ENCODE results near the gene RPL28. TPM values are rescaled to one million over a fixed set of nuclear protein-coding genes. Genes with fewer than 3 reads are reported as not detected.
A peak's percentile ranks its signal among the peaks of the same experiment; 100 is the strongest.
"Not testable (repeated sequence)": the region's sequence is repeated elsewhere in the genome, so short reads cannot be mapped to it uniquely, and the experiment has no call there.

The RPL28 gene
- total RNA-seq, 1 donor from 2014 or later: 1,017 TPM

DNA sequence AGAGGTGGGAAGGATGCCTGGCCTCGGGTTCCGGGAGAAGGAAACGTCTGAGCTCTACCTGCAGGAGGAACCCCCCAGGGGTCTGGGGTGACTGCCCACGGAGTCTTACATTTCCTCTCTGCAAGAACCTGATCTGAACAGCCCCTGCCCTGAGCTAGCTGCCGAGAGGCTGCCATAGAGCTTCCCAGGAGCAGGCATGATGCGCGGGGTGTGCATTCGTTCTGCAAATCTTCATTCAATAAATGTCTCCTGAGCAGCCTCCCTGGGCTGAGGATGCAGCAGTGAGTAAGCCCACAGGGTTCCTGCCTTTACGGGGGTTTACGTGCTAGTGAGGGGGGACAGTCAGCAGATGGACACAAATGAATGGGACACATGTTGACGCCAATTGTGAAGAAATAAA is 58.9 kb downstream of the RPL28 start:
- no peak overlapping the region for H3K27ac ChIP-seq
- H3K4me3 Mint-ChIP-seq: no peak overlapping the region

DNA sequence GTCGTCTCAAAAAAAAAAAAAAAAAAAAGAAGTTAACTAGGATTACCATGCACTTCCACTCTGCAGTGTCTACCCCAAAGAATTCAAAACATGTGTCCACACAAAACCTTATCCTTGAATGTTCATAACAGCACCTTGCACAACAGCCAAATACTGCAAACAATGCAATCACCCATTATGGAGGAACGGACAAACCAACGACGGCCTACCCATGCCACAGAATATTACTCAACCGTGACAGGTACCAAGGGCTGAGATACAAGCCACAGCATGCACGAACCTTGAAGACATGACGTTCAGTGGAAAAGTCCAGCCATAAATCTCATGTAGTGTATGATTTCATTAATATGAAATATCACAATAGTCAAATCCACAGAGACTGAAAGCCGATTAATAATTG is 60.3 kb downstream of the RPL28 start:
- Mint-ChIP-seq H3K27ac (no peak overlapping the region), H3K4me3 (peak overlapping the region; percentile 39), H3K36me3 (no peaks in the 10 kb centered on the region), H3K27me3 (ENCODE audit: insufficient read depth, low read depth) (peaks cover 22% of the 10 kb centered on the region), H3K4me1 (peaks cover 22% of the 10 kb centered on the region), H3K9me3 (peaks cover 3% of the 10 kb centered on the region)
- Histone ChIP-seq H3F3A (ENCODE audit: low read depth) (peaks cover 33% of the 10 kb centered on the region), H4K20me1 (ENCODE audit: low read depth) (peaks cover 14% of the 10 kb centered on the region), H3K27ac (no peak overlapping the region), H2AFZ (replicated peaks) (no peak overlapping the region), H3K9ac (no peak overlapping the region), H3K4me3 (no peak overlapping the region), H3K36me3 (no peaks in the 10 kb centered on the region), H3K4me1 (peaks cover 5% of the 10 kb centered on the region), H3K4me2 (no peak overlapping the region), H3K79me2 (ENCODE audit: low read depth) (no peaks in the 10 kb centered on the region), H3K9me3 (ENCODE audit: low read depth) (no peaks in the 10 kb centered on the region), H3K27me3 (peaks cover 98% of the 10 kb centered on the region)
- DNase-seq (ENCODE audit: low spot score): no peak
- TF ChIP-seq, protein P1, sequence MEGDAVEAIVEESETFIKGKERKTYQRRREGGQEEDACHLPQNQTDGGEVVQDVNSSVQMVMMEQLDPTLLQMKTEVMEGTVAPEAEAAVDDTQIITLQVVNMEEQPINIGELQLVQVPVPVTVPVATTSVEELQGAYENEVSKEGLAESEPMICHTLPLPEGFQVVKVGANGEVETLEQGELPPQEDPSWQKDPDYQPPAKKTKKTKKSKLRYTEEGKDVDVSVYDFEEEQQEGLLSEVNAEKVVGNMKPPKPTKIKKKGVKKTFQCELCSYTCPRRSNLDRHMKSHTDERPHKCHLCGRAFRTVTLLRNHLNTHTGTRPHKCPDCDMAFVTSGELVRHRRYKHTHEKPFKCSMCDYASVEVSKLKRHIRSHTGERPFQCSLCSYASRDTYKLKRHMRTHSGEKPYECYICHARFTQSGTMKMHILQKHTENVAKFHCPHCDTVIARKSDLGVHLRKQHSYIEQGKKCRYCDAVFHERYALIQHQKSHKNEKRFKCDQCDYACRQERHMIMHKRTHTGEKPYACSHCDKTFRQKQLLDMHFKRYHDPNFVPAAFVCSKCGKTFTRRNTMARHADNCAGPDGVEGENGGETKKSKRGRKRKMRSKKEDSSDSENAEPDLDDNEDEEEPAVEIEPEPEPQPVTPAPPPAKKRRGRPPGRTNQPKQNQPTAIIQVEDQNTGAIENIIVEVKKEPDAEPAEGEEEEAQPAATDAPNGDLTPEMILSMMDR (IDR thresholded peaks at IDR 0.05): no peak
- TF ChIP-seq EZH2phosphoT487 (IDR thresholded peaks at IDR 0.05): no peak
- TF ChIP-seq EZH2 (IDR thresholded peaks at IDR 0.05): no peak

More for the DNA sequence above, 58.9 kb downstream of the RPL28 start:
- peaks cover 26% of the 10 kb centered on the region for H3K4me1 Mint-ChIP-seq
- Histone ChIP-seq H3K4me3 (no peak overlapping the region), H2AFZ (replicated peaks) (no peak overlapping the region), H4K20me1 (ENCODE audit: low read depth) (peaks cover 26% of the 10 kb centered on the region), H3K9ac (no peak overlapping the region), H3K9me3 (ENCODE audit: low read depth) (no peaks in the 10 kb centered on the region), H3K79me2 (ENCODE audit: low read depth) (no peaks in the 10 kb centered on the region), H3K4me2 (no peak overlapping the region), H3K4me1 (peaks cover 5% of the 10 kb centered on the region), H3K27me3 (peaks cover 99% of the 10 kb centered on the region), H3F3A (ENCODE audit: low read depth) (peaks cover 34% of the 10 kb centered on the region), H3K36me3 (no peaks in the 10 kb centered on the region)
- no peak overlapping the region for H3K27ac Mint-ChIP-seq
- no peak for DNase-seq (ENCODE audit: low spot score)
- no peaks in the 10 kb centered on the region for H3K36me3 Mint-ChIP-seq
- peaks cover 4% of the 10 kb centered on the region for H3K9me3 Mint-ChIP-seq
- peaks cover 24% of the 10 kb centered on the region for H3K27me3 Mint-ChIP-seq (ENCODE audit: insufficient read depth, low read depth)
- no peak for TF ChIP-seq EZH2 (IDR thresholded peaks at IDR 0.05)
- no peak for TF ChIP-seq EZH2phosphoT487 (IDR thresholded peaks at IDR 0.05)
- TF ChIP-seq, protein P1 (IDR thresholded peaks at IDR 0.05): no peak

DNA sequence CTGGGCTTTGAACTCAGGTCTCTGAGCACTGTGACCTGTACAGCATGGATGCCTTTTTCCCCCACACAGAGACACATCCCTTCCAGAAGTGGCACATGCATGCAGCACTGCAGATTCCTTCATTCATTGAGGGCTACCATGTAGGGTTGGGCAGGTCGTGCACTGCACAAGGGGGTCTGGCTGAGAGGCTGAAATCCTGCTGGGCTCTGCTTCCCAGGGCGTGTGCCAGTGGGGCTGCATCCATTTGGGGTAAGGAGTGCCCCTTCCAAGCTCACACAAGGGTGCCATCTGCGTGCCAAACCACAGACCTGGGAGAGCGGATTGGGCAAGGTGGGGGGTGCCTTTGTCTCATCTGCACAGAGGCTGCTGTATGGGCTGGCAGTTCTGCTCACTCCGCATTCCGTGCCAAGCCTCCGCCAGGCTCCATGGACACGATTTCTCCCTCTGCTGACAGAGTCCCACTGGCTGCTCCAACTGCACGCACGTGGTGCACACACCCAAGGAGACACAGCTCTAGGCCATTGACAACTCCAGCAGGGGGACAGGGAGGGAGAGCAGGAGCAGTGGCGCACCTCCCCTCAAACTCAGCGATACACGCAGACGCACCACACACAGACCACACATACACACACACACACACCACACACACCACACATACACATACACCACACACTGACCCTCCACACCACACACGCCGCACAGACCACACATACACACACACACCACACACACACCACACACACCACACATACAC is 61.9 kb downstream of the RPL28 start:
- H3K27me3 ChIP-seq: peaks cover 98% of the 10 kb centered on the region
- no peak overlapping the region for H3K4me3 ChIP-seq

DNA sequence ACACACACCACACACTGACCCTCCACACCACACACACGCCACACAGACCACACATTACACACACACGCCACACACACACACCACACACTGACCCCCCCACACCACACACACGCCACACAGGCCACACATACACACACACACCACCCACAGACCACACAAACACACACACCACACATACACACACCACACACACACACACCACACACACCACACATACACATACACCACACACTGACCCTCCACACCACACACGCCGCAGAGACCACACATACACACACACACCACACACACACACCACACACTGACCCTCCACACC is 62.4 kb downstream of the RPL28 start:
- H3K4me2 ChIP-seq; H3K9ac ChIP-seq; H3K9me3 Mint-ChIP-seq; H3K4me3 ChIP-seq; H3K27ac ChIP-seq; H3K79me2 ChIP-seq (ENCODE audit: low read depth); H3K36me3 ChIP-seq; H3K27ac Mint-ChIP-seq; H3K36me3 Mint-ChIP-seq; DNase-seq (ENCODE audit: low spot score); H3K4me3 Mint-ChIP-seq; H3K9me3 ChIP-seq (ENCODE audit: low read depth); H2AFZ ChIP-seq (replicated peaks): not testable (repeated sequence)
- Histone ChIP-seq H4K20me1 (ENCODE audit: low read depth) (peaks cover 13% of the 10 kb centered on the region), H3F3A (ENCODE audit: low read depth) (peaks cover 23% of the 10 kb centered on the region), H3K27me3 (peaks cover 97% of the 10 kb centered on the region), H3K4me1 (peaks cover 11% of the 10 kb centered on the region)
- Mint-ChIP-seq H3K4me1 (peaks cover 16% of the 10 kb centered on the region), H3K27me3 (ENCODE audit: insufficient read depth, low read depth) (peaks cover 19% of the 10 kb centered on the region)

More for the DNA sequence above, 61.9 kb downstream of the RPL28 start:
- H3K27ac ChIP-seq: no peak overlapping the region
- peaks cover 13% of the 10 kb centered on the region for H4K20me1 ChIP-seq (ENCODE audit: low read depth)
- H3K27ac Mint-ChIP-seq: no peak overlapping the region
- TF ChIP-seq EZH2phosphoT487 (IDR thresholded peaks at IDR 0.05): no peak
- DNase-seq (ENCODE audit: low spot score): peak; percentile 68
- H3K9me3 Mint-ChIP-seq: peaks cover 3% of the 10 kb centered on the region
- H3K4me3 Mint-ChIP-seq: no peak overlapping the region
- peaks cover 16% of the 10 kb centered on the region for H3K27me3 Mint-ChIP-seq (ENCODE audit: insufficient read depth, low read depth)
- H3K9ac ChIP-seq: no peak overlapping the region
- H3K4me2 ChIP-seq: no peak overlapping the region
- H3K4me1 ChIP-seq: peaks cover 11% of the 10 kb centered on the region
- peaks cover 24% of the 10 kb centered on the region for H3F3A ChIP-seq (ENCODE audit: low read depth)
- no peaks in the 10 kb centered on the region for H3K79me2 ChIP-seq (ENCODE audit: low read depth)
- H3K36me3 Mint-ChIP-seq: no peaks in the 10 kb centered on the region
- H3K9me3 ChIP-seq (ENCODE audit: low read depth): no peaks in the 10 kb centered on the region
- H3K36me3 ChIP-seq: no peaks in the 10 kb centered on the region
- H3K4me1 Mint-ChIP-seq: peaks cover 16% of the 10 kb centered on the region
- no peak overlapping the region for H2AFZ ChIP-seq (replicated peaks)
